Cortex of kidney (tissue), 1 donor: ENCODE measurements around the gene ZSCAN5B.

Experiments used
- DNase-seq: peaks from one replicate; lab custom pipeline; 2025; lab: John Stamatoyannopoulos, UW

ZSCAN5B gene

GRCh38 chr19:56145698-56146097 lies 51.9 kb downstream of the ZSCAN5B start:
- no peak for DNase-seq

- no peak for DNase-seq
Observed at GRCh38 chr19:56144831-56145230, 52.8 kb downstream of the ZSCAN5B start.

DNA sequence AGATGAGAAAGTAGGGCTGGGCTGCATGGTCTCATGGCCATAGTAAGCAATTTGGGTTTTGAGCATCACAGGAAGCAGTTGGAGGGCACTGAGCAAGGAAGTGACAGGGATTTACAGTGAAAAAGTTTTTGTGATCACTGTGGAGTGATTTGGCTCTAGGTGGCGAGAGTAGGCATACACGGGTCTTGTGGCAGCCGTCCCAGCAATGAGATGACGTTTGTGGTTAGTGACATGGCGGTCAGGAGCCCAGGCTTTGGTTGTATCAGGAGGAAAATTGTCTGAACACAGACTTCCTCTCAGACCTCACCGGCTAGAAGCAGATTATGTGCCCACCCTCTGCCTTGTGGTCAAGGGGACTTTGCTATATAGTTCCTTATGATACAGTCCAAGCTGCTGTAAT lies 53.2 kb downstream of the ZSCAN5B start:
- DNase-seq = no peak

DNA sequence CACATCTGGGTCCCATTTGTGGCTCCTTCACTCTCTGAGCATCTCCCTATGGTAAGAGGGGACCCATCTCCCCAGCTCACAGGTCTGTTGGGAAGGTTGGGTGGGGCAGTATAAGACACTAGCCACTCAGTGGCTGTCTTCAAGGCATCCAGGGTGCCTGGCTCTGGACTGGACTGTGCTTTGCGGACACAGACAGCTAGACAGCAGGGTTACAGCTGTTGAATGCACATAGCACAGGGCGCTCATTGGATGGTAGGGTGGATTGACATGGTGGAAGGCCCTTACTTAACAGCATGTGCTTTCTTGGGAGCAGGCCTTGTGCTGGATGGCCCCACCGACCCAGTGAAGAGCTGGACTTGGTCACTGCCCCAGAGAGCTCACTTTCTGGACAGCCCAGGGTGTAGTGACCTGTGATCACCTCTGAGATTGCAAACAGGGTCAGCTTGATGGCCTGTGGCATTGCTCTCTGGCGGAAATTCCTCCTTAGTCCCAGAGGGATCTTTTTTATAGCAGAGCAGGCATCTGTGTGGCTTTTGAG lies 54.6 kb downstream of the ZSCAN5B start:
- no peak for DNase-seq

GRCh38 chr19:56142087-56142787 lies 55.3 kb downstream of the ZSCAN5B start:
- DNase-seq = no peak

- no peak for DNase-seq
Observed at GRCh38 chr19:56141417-56141993, 56.1 kb downstream of the ZSCAN5B start.

- DNase-seq = peak; percentile 61
Observed at GRCh38 chr19:56140583-56141416, 56.8 kb downstream of the ZSCAN5B start, which contains the start of gene ZNF444. TSS of gene ZNF444 (plus strand) at chr19:56141287. CDS start at chr19:56146912, 5,625 bp downstream.

DNA sequence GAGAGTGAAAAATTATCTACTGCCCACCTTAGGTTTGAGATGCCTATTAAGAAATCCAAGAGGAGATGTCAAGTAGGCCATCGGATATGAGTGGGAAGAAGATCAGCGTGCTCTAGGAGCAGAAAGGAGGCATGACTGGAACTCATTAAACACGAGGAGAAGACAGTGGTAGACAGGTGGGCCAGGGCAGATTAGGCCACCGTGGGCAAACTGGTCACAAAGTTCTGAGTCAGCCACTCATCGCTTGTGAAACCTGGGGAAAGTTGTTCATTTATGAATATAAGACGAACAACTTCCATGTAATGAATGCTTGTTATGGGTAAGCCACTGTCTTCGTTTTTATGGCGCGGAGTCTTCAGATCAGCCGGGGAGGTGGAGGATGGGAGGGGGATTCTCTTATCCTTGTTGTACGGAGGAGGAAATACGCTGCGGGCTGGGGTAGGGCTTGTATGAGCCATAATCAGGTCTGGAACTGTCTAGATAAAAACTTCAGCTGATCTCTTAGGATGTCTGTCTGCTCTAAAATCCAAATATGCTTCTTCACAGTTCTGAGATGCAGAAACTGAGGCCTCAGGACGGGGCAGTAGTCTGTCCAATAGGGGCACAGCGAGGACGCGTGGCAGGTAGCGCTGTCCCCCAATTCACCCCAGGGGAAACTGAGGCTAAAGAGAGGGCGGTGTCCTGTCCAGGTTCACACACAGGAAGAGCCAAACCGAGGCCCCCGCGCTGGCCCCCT lies 57.6 kb downstream of the ZSCAN5B start:
- DNase-seq = no peak
